Measurements from ENCODE around the gene SLC5A5.
A peak's percentile ranks its signal among the peaks of the same experiment; 100 is the strongest.

The SLC5A5 gene

DNA sequence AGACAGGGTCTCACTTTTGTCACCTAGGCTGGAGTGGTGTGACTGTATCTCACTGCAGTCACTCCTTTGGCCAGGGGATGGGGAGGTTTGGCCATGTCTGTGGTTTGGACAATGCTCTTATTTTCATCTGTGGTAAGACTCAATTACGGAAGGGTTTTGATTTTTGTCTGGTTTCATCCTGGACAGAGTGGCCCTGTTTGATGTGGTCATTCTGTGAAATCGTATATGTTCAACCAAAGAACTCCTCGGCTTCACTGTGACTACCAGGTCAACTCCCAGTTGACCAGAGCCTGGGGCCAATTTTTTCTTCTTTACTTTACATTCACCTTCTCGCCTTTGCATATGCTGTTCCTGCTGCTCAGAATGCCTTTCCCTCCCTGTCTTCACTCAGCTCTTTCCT is 54.3 kb downstream of the SLC5A5 start:
- no peak for DNase-seq

DNA sequence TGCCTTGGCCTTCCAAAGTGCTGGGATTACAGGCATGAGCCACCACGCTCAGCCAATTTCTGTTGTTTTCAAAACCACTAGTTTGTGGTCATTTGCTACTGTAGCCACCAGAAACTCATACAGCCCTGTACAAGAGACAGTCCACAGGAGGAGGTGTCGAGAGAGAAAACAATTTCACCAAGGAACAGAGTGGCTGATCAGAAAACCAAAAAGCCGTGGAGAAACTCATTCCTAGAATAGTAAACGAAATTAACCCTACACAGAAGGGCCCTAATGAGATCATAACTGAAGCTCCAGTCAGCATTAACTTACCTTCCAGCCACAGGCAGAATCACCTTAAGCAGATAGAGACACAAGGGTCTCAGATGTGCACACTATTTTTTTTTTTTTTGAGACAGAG is 57.3 kb downstream of the SLC5A5 start:
- no peak for DNase-seq

DNA sequence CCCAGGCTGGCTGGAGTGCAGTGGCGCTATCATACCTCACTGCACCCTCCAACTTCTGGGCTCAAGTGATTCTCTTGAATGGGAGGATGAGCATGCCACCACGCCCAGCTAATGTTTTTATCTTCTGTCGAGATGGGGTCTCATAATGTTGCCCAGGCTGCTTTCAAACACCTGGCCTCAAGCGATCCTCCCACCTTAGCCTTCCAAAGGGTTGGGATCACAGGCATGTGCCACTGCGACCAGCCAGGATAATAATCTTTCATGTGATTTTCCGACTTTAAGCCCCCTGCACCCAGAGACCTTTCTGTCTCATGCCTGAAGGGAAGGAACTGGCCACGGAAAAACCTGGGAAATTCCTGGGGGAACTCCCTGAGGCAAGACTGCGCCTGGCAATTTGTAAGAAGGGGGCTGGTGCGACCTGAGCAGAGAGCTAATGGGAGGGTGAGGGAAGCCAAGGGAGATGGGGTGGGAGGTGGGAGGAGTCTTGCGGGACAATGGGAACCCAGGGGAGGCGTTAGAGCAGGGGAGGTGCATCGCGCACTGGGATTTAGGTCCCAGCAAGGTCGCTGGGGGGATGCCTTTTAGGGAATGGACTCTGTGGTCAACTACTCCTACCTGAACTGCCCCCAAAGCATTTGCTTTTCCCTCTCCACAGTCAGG is 59.9 kb downstream of the SLC5A5 start:
- no peak for DNase-seq

DNA sequence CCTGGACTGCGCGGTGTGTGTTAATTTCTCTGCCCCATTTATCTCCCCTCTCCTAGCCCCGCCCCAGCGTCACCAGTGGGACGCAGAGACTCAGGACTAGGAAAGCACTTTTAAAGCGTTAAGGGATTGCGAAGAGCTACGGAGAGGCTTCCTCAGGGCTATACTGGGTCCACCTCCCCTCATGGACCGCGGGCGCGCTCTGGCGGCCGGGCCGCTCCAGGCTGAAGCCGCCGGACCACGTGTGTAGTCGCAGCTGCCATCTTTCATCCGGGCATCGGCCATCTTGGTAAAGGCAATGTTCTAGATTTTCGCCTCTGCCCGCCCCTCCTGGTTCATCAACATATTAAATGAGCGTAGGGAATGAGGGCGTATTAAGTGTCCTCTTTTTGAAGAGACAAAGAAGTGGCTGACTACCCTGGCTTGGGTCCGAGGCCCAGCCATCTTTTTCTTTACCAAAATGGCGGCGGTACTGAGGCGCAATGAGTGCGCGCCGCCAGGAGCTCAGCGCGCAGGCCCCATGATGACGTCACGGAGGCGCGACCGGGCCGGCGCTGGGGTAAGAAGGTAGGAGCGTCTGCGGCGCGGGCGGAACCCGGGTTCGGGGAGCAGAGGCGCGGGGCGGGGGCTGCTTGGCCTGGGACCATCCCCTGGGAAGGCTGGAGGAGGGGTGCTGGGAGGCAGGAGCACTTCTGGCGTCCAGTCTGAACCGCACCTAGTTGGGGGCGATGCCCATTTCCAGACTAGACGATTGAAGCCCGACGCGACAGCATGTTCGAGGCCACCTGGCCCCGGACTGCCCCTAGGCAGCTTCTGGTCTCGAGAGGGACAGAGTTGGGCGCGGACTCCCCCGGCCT is 61.0 kb downstream of the SLC5A5 start, which contains the start of gene CCDC124:
CCDC124 (plus strand) TSS at position 531 of the 854 bp plus-strand sequence. CDS start 3,406 bp downstream, outside the sequence.
- peak; percentile 93 for DNase-seq

DNA sequence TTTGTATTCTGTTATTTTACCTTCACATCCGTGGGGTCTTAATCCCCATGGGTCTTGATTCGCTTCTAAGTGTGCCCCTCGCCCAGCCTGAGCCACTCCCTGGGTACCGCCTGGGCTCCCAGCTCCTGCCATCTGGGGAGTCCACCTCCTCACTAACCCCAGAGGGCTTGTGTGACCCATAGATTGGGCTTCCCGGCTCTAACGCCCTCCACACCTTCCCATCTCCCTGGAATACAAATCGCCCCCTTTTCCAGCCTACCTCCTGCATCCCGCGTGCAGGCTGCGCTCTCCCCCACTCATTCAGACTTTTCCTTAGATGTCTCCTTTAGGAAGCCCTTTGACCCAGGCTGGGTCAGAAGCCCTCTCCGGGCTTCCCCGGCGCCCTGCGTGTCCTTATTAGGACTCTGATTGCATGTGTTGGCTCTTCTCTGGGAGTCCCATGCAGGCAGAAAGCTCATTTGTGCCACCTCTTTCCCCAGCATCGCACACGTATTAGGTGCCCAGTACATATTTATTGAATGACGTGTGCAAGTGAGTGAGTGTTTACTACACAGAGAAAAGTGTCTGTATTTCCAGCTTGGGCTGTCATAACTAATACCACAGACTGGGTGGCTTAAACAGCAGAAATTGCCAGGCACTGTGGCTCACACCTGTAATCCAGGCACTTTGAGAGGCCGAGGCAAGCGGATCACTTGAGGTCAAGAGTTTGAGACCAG is 61.8 kb downstream of the SLC5A5 start:
- no peak for DNase-seq

DNA sequence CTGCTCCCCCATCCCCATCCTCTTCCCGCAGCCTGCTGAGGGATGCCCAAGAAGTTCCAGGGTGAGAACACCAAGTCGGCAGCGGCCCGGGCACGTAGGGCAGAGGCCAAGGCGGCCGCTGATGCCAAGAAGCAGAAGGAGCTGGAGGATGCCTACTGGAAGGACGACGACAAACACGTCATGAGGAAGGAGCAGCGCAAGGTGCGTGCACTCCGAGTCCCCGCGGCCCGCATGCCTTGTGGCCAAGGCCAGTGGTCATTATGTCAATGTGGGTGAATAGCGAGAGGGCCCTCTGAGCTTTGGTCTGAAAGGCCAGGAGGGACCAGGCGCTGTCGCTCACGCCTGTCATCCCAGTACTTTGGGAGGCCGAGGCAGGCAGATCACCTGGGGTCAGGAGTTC is 64.6 kb downstream of the SLC5A5 start:
- DNase-seq = no peak

DNA sequence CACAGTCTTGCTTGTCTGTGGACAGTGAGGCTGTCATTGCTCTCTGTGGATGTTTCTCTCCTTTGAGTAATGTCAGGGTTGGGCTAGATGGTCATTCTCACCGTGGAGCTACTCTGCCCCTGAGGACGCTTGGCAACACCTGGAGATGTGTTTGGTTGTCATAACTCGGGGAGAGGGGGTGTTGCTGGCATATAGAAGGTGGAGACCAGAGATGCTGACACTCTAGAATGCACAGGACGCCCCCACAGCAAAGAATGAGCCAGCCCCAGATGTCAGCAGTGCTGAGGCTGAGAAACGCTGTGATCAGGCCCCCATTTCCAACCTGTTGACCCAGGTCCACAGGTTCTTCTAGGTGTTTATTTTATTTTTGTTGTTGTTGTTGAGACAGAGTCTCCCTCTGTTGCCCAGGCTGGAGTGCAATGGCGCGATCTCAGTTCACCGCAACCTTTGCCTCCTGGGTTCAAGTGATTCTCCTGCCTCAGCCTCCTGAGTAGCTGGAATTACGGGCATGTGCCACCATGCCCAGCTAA is 65.7 kb downstream of the SLC5A5 start:
- DNase-seq = no peak

DNA sequence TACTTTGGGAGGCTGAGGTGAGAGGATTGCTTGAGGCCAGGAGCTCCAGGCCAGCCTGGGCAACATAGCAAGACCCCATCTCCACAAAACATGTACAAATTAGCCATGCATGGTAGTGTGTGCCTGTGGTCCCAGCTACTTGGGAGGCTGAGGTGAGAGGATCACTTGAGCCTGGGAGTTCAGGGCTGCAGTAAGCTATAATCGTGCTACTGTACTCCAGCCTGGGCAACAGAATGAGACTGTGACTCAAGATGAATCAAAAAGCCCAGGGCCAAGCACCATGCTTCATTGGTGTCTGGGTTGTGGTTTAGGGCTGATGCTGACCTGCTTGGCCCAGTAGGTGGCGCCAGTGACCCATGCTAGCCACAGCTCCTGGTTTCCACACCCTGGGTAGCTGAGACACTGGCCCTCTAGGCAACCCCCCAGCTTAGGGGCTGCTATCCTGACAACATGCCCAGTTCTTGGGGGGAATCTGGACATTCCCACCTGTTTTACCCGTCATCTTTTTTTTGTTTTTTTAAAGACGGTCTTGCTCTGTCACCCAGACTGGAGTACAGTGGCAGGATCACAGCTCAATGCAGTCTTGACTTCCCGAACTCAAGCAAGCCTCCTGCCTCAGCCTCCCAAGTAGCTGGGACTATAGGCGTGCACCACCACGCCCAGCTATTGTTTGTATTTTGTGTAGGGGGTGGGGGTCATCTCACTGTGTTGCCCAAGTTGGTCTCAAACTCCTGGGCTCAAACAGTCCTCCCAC is 66.5 kb downstream of the SLC5A5 start:
- DNase-seq = peak; percentile 75

DNA sequence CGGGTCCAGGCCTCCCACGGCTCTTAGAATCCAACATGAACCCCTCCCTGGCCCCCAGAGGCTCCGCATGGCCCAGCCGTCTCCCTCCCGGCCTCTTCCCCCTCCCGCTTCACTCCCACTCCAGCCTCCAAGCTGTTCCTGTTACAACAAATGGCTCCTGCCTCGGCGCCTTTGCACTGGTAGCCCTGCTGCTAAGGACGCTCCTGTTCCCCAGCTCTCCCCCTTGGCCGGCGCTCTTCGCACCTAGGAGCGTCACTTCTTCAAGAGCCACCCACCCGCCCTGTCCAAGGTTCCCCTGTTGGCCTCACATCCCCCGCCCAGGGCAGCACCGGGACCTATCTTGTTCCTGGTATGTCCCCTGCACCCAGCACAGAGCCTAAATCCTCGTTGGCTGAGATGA is 70.4 kb downstream of the SLC5A5 start:
- DNase-seq = no peak

DNA sequence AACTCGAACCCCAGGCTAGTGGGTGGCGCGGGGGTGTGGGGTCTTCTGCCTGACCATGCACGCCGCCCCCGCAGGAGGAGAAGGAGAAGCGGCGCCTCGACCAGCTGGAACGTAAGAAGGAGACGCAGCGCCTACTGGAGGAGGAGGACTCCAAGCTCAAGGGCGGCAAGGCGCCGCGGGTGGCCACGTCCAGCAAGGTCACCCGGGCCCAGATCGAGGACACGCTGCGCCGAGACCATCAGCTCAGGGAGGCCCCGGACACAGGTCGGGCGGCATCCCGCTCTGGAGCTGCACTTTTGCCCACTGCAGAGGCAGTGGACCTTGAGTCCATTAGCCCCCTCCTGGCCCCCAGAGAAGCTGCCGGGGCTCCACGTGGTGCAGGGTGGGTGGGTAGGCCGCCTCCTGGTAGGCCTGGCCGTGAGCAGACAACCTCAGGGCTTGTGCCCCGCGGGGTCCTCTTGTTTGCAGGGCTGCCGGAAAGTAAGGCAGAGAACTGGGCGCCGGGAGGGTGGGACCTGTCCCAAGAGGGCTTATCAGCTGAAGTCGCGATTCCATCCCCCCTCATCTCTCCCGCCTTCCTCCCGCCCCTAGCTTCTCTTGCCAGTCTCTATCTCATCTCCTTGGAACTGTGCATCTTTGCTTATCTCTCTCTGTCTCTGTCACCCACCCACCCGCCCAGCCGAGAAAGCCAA is 71.0 kb downstream of the SLC5A5 start:
- no peak for DNase-seq

DNA sequence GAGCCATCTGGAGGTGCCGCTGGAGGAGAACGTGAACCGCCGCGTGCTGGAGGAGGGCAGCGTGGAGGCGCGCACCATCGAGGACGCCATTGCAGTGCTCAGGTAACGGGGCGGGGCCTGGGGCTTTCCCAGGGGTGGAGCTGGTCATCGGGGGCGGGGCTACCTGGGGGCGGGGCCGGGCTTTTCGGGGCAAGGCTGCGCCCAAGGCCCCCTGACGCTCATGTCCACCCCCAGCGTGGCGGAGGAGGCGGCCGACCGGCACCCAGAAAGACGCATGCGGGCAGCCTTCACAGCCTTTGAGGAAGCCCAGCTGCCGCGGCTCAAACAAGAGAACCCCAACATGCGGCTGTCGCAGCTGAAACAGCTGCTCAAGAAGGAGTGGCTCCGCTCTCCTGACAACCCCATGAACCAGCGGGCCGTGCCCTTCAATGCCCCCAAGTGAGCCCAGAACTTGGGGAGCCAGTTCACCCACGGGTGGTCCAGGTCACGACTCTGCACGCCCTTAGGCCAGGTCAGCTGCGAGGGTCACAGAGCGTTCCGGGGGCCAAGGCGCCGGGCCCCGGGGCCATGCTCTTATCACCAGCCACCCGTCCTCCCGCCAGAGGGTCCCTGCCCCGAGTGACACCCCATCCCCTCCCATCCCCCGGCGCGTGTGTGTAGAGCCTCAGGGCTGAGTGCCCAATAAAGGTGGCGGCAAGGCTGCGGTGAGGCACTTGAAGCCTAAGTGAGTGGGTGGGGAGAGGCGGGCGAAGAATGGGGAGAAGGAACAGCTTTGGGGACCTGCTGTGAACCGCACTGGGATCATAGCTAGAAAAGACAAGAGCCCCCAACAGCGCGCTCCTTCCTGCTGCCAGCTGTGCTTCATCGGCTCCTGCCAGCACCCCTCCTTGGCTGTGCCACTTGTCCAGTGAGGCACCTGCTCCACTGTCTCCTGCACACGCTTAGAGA is 71.8 kb downstream of the SLC5A5 start:
- no peak for DNase-seq

DNA sequence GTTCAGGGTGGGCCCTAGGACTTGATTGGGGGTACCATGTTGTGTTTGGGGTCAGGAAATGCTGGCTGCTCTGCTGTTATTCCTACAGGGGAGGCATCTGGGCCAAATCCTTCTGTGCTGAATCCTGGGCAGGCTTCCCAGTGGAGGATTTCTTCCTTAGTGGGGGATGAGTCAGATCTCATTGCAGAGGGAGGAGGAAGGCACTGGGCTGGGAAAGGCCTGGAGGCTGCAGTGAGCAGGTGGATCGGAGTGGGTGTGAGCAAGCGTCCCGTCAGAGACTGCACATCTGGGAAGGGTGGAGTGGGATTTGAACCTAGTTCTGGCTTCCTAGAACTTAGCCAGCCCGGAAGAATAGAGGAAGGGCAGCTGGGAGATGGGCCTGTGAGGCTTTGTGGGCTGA is 72.6 kb downstream of the SLC5A5 start:
- DNase-seq = no peak

Measured in central memory CD4-positive, alpha-beta T cell (primary cell).